ENCODE results near the gene SELENOI.

DNA sequence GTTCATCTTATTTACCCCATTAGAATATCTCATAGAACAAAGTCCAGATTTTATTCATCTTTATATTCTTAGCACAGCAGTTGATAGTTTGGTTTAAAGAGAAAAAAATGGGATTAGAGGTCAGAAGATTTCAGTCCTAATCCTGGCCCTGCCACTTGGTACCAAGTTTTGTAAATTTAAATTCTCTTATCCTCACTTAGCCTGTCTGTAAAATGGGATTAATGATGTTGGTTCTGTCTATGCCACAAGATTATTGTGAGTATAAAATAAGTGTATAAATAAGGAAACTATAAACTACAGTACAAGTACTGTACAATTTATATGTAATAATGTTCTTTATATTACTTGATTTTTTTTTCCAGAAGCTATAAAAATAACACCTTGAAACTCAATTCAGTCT lies 38.7 kb downstream of the SELENOI start:
- no peak for TF ChIP-seq POLR2A (IDR thresholded peaks at IDR 0.05)
- TF ChIP-seq, protein P1, sequence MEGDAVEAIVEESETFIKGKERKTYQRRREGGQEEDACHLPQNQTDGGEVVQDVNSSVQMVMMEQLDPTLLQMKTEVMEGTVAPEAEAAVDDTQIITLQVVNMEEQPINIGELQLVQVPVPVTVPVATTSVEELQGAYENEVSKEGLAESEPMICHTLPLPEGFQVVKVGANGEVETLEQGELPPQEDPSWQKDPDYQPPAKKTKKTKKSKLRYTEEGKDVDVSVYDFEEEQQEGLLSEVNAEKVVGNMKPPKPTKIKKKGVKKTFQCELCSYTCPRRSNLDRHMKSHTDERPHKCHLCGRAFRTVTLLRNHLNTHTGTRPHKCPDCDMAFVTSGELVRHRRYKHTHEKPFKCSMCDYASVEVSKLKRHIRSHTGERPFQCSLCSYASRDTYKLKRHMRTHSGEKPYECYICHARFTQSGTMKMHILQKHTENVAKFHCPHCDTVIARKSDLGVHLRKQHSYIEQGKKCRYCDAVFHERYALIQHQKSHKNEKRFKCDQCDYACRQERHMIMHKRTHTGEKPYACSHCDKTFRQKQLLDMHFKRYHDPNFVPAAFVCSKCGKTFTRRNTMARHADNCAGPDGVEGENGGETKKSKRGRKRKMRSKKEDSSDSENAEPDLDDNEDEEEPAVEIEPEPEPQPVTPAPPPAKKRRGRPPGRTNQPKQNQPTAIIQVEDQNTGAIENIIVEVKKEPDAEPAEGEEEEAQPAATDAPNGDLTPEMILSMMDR (IDR thresholded peaks at IDR 0.05), result no peak

Measured in body of pancreas (tissue), 4 donors.